MM.1S (cell line): ENCODE measurements around the gene TBRG1.

ENCODE experiments used
- EZH2 ChIP-seq: fragments of 300-600 bp; sonication (generic); optimal IDR thresholded peaks from 2 replicates; pipeline ENCODE3; 2017; ENCODE audit warnings: low read depth, mild to moderate bottlenecking, antibody characterized with exemption, low read length, mixed read lengths
- TF ChIP-seq, protein P1 (sequence below): fragments of 300-600 bp; sonication (generic); IDR thresholded peaks from 2 replicates; pipeline ENCODE4 v1.5.1; 2016; ENCODE audit warnings: antibody characterized with exemption, low read length, mixed read lengths

DNA sequence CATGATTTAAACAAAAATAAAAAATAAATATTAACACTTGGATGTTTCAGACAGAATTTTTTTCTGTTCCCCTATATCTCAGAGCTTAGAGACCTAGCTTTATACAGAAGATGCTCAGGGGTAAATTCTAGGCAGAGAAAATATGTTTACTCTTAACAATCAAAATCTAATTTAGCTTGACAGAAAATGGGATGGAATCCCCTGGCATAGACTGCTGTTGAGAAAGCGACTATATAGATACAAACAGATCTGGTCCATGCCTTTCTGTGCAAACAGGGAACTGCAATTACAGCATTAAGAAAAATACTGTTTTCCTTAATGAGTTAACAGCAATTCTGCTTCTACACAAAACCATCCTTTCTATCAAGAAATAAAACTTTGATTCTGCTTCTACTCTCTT is 36.3 kb downstream of the TBRG1 start:
- TF ChIP-seq, protein P1, sequence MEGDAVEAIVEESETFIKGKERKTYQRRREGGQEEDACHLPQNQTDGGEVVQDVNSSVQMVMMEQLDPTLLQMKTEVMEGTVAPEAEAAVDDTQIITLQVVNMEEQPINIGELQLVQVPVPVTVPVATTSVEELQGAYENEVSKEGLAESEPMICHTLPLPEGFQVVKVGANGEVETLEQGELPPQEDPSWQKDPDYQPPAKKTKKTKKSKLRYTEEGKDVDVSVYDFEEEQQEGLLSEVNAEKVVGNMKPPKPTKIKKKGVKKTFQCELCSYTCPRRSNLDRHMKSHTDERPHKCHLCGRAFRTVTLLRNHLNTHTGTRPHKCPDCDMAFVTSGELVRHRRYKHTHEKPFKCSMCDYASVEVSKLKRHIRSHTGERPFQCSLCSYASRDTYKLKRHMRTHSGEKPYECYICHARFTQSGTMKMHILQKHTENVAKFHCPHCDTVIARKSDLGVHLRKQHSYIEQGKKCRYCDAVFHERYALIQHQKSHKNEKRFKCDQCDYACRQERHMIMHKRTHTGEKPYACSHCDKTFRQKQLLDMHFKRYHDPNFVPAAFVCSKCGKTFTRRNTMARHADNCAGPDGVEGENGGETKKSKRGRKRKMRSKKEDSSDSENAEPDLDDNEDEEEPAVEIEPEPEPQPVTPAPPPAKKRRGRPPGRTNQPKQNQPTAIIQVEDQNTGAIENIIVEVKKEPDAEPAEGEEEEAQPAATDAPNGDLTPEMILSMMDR = no peak
- TF ChIP-seq EZH2 = no peak
